Astrocyte (in vitro differentiated cells and primary cell): ENCODE data around the gene GRM4.

Experiments used
- EZH2 ChIP-seq: IDR thresholded peaks from 2 replicates; pipeline ENCODE4 v1.6.1; 2012; ENCODE audit warnings: mild to moderate bottlenecking, low read length, inconsistent platforms; ENCODE audit not compliant: insufficient read depth
- TF ChIP-seq, protein P1 (sequence below): IDR thresholded peaks from 2 replicates; pipeline ENCODE4 v1.5.1; 2011; ENCODE audit warnings: low read depth, mild to moderate bottlenecking, inconsistent platforms, low read length, moderate library complexity; ENCODE audit not compliant: insufficient read depth

DNA sequence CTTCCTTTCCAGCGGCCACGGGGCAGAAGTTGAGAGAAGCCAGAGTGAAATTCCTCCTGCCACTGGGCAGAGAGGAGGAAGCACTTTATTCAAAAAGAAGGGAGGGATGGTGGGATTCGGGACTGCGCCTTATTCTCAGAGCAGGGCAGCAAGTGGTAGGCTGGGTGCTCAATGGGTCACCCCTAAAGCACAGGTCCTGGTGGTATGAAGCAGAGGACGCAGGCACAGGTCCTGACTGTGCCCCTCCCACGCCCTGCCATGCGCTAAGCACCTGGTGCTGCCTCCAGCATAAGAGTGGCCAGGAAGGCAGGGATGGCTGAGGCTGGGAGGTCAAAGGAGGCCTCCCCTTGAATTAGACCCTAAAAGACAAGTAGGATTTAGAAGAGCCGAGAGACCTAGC is 4.9 kb upstream of the GRM4 start:
- TF ChIP-seq, protein P1, sequence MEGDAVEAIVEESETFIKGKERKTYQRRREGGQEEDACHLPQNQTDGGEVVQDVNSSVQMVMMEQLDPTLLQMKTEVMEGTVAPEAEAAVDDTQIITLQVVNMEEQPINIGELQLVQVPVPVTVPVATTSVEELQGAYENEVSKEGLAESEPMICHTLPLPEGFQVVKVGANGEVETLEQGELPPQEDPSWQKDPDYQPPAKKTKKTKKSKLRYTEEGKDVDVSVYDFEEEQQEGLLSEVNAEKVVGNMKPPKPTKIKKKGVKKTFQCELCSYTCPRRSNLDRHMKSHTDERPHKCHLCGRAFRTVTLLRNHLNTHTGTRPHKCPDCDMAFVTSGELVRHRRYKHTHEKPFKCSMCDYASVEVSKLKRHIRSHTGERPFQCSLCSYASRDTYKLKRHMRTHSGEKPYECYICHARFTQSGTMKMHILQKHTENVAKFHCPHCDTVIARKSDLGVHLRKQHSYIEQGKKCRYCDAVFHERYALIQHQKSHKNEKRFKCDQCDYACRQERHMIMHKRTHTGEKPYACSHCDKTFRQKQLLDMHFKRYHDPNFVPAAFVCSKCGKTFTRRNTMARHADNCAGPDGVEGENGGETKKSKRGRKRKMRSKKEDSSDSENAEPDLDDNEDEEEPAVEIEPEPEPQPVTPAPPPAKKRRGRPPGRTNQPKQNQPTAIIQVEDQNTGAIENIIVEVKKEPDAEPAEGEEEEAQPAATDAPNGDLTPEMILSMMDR: no peak
- no peak for TF ChIP-seq EZH2
